Measurements from ENCODE around the gene GALNT7.

Gene GALNT7

DNA sequence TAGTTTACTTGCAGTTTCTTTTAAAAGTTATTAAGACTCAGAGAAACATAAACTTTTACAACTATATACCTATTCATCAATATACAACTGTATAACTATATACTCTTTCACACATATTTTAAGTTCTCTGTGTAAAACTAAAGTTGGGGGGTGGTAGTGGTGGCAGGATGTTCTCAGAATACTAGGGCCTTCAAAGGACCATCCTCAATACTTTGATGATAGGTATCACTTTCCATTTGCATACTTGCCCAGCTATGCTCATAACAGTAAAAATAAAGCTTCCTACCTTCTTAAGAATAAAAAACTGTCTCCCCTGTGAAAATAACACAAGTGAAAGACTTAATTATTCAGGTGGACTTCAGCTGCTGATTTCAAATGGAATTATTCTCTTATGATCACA is 2.9 kb upstream of the GALNT7 start:
- H3K27ac ChIP-seq (ENCODE audit: low read depth, low read length): no peak overlapping the region
- H3K4me3 ChIP-seq (ENCODE audit: low read depth in 1 of 2, low read length in 2 of 2): no peak overlapping the region
- no peaks in the 10 kb centered on the region for H3K9me3 ChIP-seq (ENCODE audit: control insufficient read depth in 1 of 2, low read length in 2 of 2)
- peaks cover 6 to 9% of the 10 kb centered on the region in 2 donors for H3K4me1 ChIP-seq (ENCODE audit: control insufficient read depth in 1 of 2, insufficient read depth in 2 of 2, low read length in 2 of 2)
- no peaks in the 10 kb centered on the region for H3K36me3 ChIP-seq (ENCODE audit: control insufficient read depth in 1 of 2, insufficient read depth in 2 of 2, low read length in 2 of 2)
- no peak overlapping the region for H3K9ac ChIP-seq (ENCODE audit: low read depth in 1 of 2, low read length in 2 of 2)
- H3K27me3 ChIP-seq (ENCODE audit: control insufficient read depth in 1 of 2, insufficient read depth in 2 of 2, low read length in 2 of 2): no peaks in the 10 kb centered on the region

DNA sequence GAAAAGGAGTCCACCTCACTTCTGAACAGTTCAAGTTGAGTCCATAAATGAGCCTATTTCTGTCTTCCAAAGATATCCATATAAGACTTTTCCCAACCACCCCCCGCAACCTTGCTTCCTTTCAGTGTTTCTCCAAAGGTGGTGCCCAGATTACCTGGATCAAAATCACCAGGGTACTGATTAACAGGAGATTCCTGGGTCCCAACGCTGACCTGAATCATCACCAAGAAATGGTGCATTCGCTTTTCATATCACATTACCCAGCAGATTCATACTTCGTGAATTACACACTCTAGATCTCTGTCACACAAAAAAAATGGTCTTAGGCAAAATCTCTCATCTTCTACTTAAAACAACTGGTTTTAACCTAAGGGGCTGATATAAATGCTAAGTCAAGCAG is 2.1 kb upstream of the GALNT7 start:
- Histone ChIP-seq H3K27me3 (ENCODE audit: control insufficient read depth in 1 of 2, insufficient read depth in 2 of 2, low read length in 2 of 2) (no peaks in the 10 kb centered on the region), H3K4me1 (ENCODE audit: control insufficient read depth in 1 of 2, insufficient read depth in 2 of 2, low read length in 2 of 2) (peaks cover 10 to 17% of the 10 kb centered on the region in 2 donors), H3K4me3 (ENCODE audit: low read depth in 1 of 2, low read length in 2 of 2) (no peak overlapping the region), H3K9ac (ENCODE audit: low read depth in 1 of 2, low read length in 2 of 2) (no peak overlapping the region), H3K9me3 (ENCODE audit: control insufficient read depth in 1 of 2, low read length in 2 of 2) (no peaks in the 10 kb centered on the region), H3K27ac (ENCODE audit: low read depth, low read length) (no peak overlapping the region), H3K36me3 (ENCODE audit: control insufficient read depth in 1 of 2, insufficient read depth in 2 of 2, low read length in 2 of 2) (no peaks in the 10 kb centered on the region)

DNA sequence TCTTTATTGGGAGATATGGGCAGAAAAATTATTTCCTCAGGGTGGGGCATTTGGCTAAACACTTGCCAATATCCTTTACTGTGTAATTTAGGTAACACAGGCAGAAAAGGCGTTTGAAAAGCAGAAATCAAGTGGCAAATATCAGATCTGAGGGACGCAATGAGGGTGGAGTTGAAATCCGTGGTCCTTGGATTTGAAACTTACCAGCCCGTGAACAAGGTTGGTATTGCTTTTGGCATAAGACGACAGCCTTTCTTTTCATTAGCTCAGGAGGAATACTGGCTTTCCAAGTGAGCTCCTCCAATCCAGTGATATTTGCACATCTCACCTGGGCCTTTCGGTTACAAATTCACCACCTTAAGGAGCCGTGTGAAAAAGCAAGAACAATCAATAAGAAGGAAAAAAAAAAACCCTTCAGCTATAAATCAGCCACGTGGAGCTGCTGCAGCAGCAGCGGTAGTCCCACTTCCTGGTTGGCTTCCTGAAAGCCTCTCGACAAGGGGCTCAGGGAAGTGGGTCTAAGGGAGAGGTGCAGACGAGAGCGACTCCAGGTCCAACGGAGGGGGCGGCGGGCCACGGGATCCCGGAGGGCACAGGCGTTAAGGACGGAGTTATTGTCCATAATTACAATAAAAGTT is 734 bp upstream of the GALNT7 start:
- H3K36me3 ChIP-seq (ENCODE audit: control insufficient read depth in 1 of 2, insufficient read depth in 2 of 2, low read length in 2 of 2): no peaks in the 10 kb centered on the region
- H3K4me1 ChIP-seq (ENCODE audit: control insufficient read depth in 1 of 2, insufficient read depth in 2 of 2, low read length in 2 of 2): peaks cover 10 to 31% of the 10 kb centered on the region in 2 donors
- H3K27me3 ChIP-seq (ENCODE audit: control insufficient read depth in 1 of 2, insufficient read depth in 2 of 2, low read length in 2 of 2): no peaks in the 10 kb centered on the region
- H3K4me3 ChIP-seq (ENCODE audit: low read depth in 1 of 2, low read length in 2 of 2): peak overlapping the region; percentile 86 to 99
- H3K9ac ChIP-seq (ENCODE audit: low read depth in 1 of 2, low read length in 2 of 2): peak overlapping the region; percentile 70 to 78
- no peaks in the 10 kb centered on the region for H3K9me3 ChIP-seq (ENCODE audit: control insufficient read depth in 1 of 2, low read length in 2 of 2)
- peak overlapping the region; percentile 74 for H3K27ac ChIP-seq (ENCODE audit: low read depth, low read length)

DNA sequence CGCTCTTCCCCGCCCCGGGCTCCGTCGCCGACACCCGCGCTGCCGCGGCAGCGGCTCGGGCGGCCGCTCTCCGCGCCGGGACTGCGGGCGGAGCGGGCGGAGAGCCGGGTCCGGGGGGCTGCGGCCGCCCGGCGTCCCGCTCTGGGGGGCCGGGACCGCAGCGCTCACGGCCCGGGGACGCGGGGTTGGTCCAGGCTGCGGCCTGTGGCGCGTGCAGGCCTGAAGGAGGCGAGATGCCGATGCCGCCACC is 492 bp downstream of the GALNT7 start:
- H3K27me3 ChIP-seq (ENCODE audit: control insufficient read depth in 1 of 2, insufficient read depth in 2 of 2, low read length in 2 of 2): no peaks in the 10 kb centered on the region
- peak overlapping the region; percentile 74 for H3K27ac ChIP-seq (ENCODE audit: low read depth, low read length)
- H3K4me1 ChIP-seq (ENCODE audit: control insufficient read depth in 1 of 2, insufficient read depth in 2 of 2, low read length in 2 of 2): peaks cover 14 to 39% of the 10 kb centered on the region in 2 donors
- peak overlapping the region; percentile 78 to 86 for H3K4me3 ChIP-seq (ENCODE audit: low read depth in 1 of 2, low read length in 2 of 2)
- peak overlapping the region; percentile 34 to 65 for H3K9ac ChIP-seq (ENCODE audit: low read depth in 1 of 2, low read length in 2 of 2)
- H3K9me3 ChIP-seq (ENCODE audit: control insufficient read depth in 1 of 2, low read length in 2 of 2): no peaks in the 10 kb centered on the region
- H3K36me3 ChIP-seq (ENCODE audit: control insufficient read depth in 1 of 2, insufficient read depth in 2 of 2, low read length in 2 of 2): no peaks in the 10 kb centered on the region

DNA sequence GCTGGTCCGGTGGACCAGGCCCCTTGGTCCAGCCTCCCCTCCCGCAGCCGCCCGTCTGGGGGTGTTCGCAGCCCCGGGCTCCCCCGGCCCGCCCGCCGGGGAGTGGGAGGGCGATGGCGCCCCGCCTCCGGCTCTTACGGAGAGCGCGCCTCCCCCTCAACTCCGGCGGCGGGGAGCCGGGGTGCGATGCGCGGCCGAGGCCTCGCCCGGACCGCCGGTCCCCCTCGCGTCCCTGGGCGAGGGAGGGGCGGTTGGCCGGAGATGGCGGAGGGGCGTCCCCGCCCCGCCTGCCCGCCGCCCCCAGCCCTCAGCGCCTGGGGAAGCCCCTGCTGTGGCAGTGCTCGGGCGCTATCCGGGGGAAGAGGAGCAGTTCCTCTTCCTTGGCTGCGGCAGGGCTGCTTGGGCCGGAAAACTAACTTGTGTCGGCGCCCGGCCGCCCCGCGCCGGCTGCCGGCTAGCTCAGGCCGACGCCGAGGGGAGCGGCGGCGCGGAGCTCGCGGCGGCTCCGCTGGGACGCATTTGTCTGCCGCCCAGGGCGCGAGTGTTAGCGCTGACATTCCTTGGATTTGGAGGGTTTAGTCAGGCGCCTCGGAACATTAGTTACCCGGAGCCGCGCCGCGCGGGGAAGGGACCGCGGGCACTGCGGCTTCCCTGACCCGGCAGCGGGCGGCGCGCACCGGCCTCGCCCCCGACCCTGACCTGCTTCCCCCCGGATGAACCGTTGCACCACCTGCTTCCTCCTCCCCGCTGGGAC is 994 bp downstream of the GALNT7 start:
- Histone ChIP-seq H3K9me3 (ENCODE audit: control insufficient read depth in 1 of 2, low read length in 2 of 2) (no peaks in the 10 kb centered on the region), H3K27ac (ENCODE audit: low read depth, low read length) (peak overlapping the region; percentile 74), H3K9ac (ENCODE audit: low read depth in 1 of 2, low read length in 2 of 2) (peak overlapping the region; percentile 65 to 79), H3K27me3 (ENCODE audit: control insufficient read depth in 1 of 2, insufficient read depth in 2 of 2, low read length in 2 of 2) (no peaks in the 10 kb centered on the region), H3K4me1 (ENCODE audit: control insufficient read depth in 1 of 2, insufficient read depth in 2 of 2, low read length in 2 of 2) (peaks cover 14 to 44% of the 10 kb centered on the region in 2 donors), H3K4me3 (ENCODE audit: low read depth in 1 of 2, low read length in 2 of 2) (peak overlapping the region; percentile 78 to 86), H3K36me3 (ENCODE audit: control insufficient read depth in 1 of 2, insufficient read depth in 2 of 2, low read length in 2 of 2) (no peaks in the 10 kb centered on the region)

DNA sequence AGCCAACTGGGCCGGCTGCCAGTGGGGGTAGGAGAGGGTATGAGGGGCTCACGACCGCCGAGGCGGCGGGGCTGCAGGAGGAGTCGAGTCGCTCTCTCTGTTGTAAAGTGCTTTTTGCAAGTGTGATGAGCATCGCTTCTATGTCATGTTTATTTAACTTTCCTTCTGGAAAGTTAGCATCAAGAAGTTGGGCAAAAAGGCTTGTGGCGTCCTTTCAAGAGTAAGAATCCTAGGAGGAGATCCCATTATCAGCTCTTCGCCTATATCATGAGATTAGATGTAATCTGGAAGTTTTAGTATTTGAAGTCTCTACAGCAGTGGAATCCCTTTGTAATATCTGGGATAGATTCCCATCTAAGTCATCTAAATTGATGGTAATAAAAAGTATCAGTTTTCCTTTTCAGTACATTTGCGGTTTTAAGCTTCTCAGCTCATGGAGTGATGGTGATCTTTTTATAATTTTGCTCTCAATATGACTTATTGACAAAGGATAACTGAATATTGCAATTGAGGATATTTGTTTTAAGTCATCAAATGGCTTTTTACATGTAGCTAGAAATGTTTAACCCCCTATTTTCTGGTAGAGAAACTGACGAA is 1.7 kb downstream of the GALNT7 start:
- Histone ChIP-seq H3K36me3 (ENCODE audit: control insufficient read depth in 1 of 2, insufficient read depth in 2 of 2, low read length in 2 of 2) (no peaks in the 10 kb centered on the region), H3K27me3 (ENCODE audit: control insufficient read depth in 1 of 2, insufficient read depth in 2 of 2, low read length in 2 of 2) (no peaks in the 10 kb centered on the region), H3K9me3 (ENCODE audit: control insufficient read depth in 1 of 2, low read length in 2 of 2) (no peaks in the 10 kb centered on the region), H3K4me1 (ENCODE audit: control insufficient read depth in 1 of 2, insufficient read depth in 2 of 2, low read length in 2 of 2) (peaks cover 14 to 46% of the 10 kb centered on the region in 2 donors), H3K9ac (ENCODE audit: low read depth in 1 of 2, low read length in 2 of 2) (peak overlapping the region; percentile 65 to 79), H3K27ac (ENCODE audit: low read depth, low read length) (peak overlapping the region; percentile 74), H3K4me3 (ENCODE audit: low read depth in 1 of 2, low read length in 2 of 2) (peak overlapping the region; percentile 78 to 86)

DNA sequence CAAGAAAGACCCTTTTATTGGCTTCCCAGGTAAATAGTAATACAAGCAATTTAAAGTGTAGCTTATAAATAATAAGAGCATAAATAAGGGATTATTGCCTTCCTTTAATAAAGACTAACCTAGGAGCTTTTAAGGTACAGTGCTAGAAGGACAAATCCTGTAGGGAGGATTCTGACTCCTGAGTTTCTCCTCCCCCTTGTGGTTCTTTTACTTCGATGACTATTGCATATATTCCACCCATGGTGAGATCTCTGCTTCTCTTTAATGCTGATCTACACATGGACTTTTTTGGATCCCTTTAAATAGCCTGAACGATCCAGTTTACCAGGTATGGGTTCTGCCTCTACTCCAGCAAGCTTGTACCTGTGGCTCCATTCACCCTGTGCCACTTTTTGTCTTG is 2.5 kb downstream of the GALNT7 start:
- no peaks in the 10 kb centered on the region for H3K9me3 ChIP-seq (ENCODE audit: control insufficient read depth in 1 of 2, low read length in 2 of 2)
- peaks cover 14 to 46% of the 10 kb centered on the region in 2 donors for H3K4me1 ChIP-seq (ENCODE audit: control insufficient read depth in 1 of 2, insufficient read depth in 2 of 2, low read length in 2 of 2)
- no peak overlapping the region for H3K27ac ChIP-seq (ENCODE audit: low read depth, low read length)
- peak overlapping the region in 1 of 2 donors; percentile 65 for H3K9ac ChIP-seq (ENCODE audit: low read depth in 1 of 2, low read length in 2 of 2)
- H3K27me3 ChIP-seq (ENCODE audit: control insufficient read depth in 1 of 2, insufficient read depth in 2 of 2, low read length in 2 of 2): no peaks in the 10 kb centered on the region
- H3K4me3 ChIP-seq (ENCODE audit: low read depth in 1 of 2, low read length in 2 of 2): peak overlapping the region in 1 of 2 donors; percentile 78
- H3K36me3 ChIP-seq (ENCODE audit: control insufficient read depth in 1 of 2, insufficient read depth in 2 of 2, low read length in 2 of 2): no peaks in the 10 kb centered on the region

DNA sequence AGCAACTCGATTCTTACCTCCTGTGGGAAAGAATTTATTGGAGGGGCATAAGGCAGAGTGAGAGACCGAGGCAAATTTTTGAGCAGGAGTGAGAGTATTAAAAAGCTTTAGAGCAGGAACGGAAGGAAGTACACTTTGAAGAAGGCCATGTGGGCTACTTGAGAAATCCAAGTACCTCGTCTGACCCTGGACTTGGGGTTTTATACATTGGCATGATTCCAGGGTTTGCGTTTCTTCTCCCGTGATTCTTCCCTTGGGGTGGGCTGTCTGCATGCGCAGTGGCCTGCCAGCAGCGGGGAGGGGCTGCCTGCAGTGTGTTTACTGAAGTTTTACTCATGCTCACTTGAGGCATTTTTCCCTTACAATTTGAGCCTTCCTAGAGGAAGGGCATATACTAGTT is 3.4 kb downstream of the GALNT7 start:
- Histone ChIP-seq H3K4me1 (ENCODE audit: control insufficient read depth in 1 of 2, insufficient read depth in 2 of 2, low read length in 2 of 2) (peaks cover 14 to 46% of the 10 kb centered on the region in 2 donors), H3K27ac (ENCODE audit: low read depth, low read length) (no peak overlapping the region), H3K36me3 (ENCODE audit: control insufficient read depth in 1 of 2, insufficient read depth in 2 of 2, low read length in 2 of 2) (no peaks in the 10 kb centered on the region)

DNA sequence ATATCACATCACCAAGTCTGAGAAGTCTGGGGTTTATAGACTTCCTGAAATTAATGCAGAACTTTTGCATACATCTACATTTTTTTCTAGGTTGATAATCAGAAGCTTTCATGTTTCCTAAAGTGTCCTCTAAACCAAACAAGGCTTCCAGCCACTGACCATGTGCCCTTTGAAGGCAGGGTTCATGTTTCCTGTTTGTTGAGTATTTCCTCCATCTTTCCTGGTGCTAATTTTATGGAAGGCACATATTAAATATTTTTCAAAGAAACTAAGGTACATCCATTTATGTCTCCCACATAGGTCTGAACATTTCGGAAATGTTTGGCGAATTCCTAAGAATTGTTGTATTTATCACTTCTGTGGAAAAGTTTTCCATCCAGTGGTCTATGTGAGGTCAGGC is 5.6 kb downstream of the GALNT7 start:
- no peak overlapping the region for H3K4me3 ChIP-seq (ENCODE audit: low read depth in 1 of 2, low read length in 2 of 2)
- no peak overlapping the region for H3K27ac ChIP-seq (ENCODE audit: low read depth, low read length)
- peaks cover 15 to 43% of the 10 kb centered on the region in 2 donors for H3K4me1 ChIP-seq (ENCODE audit: control insufficient read depth in 1 of 2, insufficient read depth in 2 of 2, low read length in 2 of 2)
- no peaks in the 10 kb centered on the region for H3K9me3 ChIP-seq (ENCODE audit: control insufficient read depth in 1 of 2, low read length in 2 of 2)
- no peak overlapping the region for H3K9ac ChIP-seq (ENCODE audit: low read depth in 1 of 2, low read length in 2 of 2)
- H3K27me3 ChIP-seq (ENCODE audit: control insufficient read depth in 1 of 2, insufficient read depth in 2 of 2, low read length in 2 of 2): no peaks in the 10 kb centered on the region
- no peaks in the 10 kb centered on the region for H3K36me3 ChIP-seq (ENCODE audit: control insufficient read depth in 1 of 2, insufficient read depth in 2 of 2, low read length in 2 of 2)

More for the DNA sequence above, 3.4 kb downstream of the GALNT7 start:
- Histone ChIP-seq H3K9ac (ENCODE audit: low read depth in 1 of 2, low read length in 2 of 2) (no peak overlapping the region), H3K27me3 (ENCODE audit: control insufficient read depth in 1 of 2, insufficient read depth in 2 of 2, low read length in 2 of 2) (no peaks in the 10 kb centered on the region), H3K4me3 (ENCODE audit: low read depth in 1 of 2, low read length in 2 of 2) (no peak overlapping the region), H3K9me3 (ENCODE audit: control insufficient read depth in 1 of 2, low read length in 2 of 2) (no peaks in the 10 kb centered on the region)

DNA sequence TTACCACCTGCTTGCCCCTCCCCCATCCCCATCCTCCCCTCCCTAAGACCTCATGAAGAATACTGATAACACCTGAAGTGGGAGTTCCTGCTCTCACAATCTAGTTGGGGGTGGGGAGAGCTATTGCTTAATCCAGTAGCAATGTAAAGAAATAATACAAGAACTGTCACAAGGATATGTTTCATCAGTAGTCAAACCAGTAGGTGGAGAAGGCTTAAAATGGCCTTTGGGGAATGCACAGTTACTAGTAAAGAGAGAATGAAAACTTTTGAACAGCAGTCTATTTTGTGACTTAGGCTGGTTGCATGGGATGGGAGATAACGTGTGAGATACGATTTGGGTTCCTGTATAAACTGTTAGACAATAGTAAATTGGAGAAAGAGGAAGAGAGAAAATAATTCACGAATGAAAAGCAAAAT is 6.0 kb downstream of the GALNT7 start:
- Histone ChIP-seq H3K9me3 (ENCODE audit: control insufficient read depth in 1 of 2, low read length in 2 of 2) (no peaks in the 10 kb centered on the region), H3K4me1 (ENCODE audit: control insufficient read depth in 1 of 2, insufficient read depth in 2 of 2, low read length in 2 of 2) (peaks cover 19 to 47% of the 10 kb centered on the region in 2 donors), H3K27ac (ENCODE audit: low read depth, low read length) (no peak overlapping the region), H3K9ac (ENCODE audit: low read depth in 1 of 2, low read length in 2 of 2) (no peak overlapping the region), H3K27me3 (ENCODE audit: control insufficient read depth in 1 of 2, insufficient read depth in 2 of 2, low read length in 2 of 2) (no peaks in the 10 kb centered on the region), H3K36me3 (ENCODE audit: control insufficient read depth in 1 of 2, insufficient read depth in 2 of 2, low read length in 2 of 2) (no peaks in the 10 kb centered on the region), H3K4me3 (ENCODE audit: low read depth in 1 of 2, low read length in 2 of 2) (no peak overlapping the region)
